ENCODE measurements around the gene TMTC1.
"Not testable (repeated sequence)": the region's sequence is repeated elsewhere in the genome, so short reads cannot be mapped to it uniquely, and the experiment has no call there.

Gene TMTC1

GRCh38 chr12:29783773-29784666, at the start of gene TMTC1:
Gene TMTC1 (minus strand): TSS chr12:29783942. CDS start chr12:29783751, 191 bp downstream.
- TF ChIP-seq, protein P1, sequence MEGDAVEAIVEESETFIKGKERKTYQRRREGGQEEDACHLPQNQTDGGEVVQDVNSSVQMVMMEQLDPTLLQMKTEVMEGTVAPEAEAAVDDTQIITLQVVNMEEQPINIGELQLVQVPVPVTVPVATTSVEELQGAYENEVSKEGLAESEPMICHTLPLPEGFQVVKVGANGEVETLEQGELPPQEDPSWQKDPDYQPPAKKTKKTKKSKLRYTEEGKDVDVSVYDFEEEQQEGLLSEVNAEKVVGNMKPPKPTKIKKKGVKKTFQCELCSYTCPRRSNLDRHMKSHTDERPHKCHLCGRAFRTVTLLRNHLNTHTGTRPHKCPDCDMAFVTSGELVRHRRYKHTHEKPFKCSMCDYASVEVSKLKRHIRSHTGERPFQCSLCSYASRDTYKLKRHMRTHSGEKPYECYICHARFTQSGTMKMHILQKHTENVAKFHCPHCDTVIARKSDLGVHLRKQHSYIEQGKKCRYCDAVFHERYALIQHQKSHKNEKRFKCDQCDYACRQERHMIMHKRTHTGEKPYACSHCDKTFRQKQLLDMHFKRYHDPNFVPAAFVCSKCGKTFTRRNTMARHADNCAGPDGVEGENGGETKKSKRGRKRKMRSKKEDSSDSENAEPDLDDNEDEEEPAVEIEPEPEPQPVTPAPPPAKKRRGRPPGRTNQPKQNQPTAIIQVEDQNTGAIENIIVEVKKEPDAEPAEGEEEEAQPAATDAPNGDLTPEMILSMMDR (conservative IDR thresholded peaks at IDR 0.05; ENCODE audit: low read length) = no peak
- H3K4me3 ChIP-seq (ENCODE audit: low read length) = peak within 1 kb of the TSS; percentile 22
- peak; percentile 20 for DNase-seq (ENCODE audit: low read depth)

GRCh38 chr12:29831173-29831572, 47.4 kb upstream of the TMTC1 start:
- no peak for DNase-seq (ENCODE audit: low read depth)
- no peak overlapping the region for H3K4me3 ChIP-seq (ENCODE audit: low read length)
- TF ChIP-seq, protein P1 (conservative IDR thresholded peaks at IDR 0.05; ENCODE audit: low read length) = no peak

GRCh38 chr12:29830391-29830790, 46.6 kb upstream of the TMTC1 start:
- TF ChIP-seq, protein P1 (conservative IDR thresholded peaks at IDR 0.05; ENCODE audit: low read length) = no peak
- no peak overlapping the region for H3K4me3 ChIP-seq (ENCODE audit: low read length)
- DNase-seq (ENCODE audit: low read depth) = no peak

- H3K4me3 ChIP-seq (ENCODE audit: low read length) = no peak overlapping the region
- DNase-seq (ENCODE audit: low read depth) = no peak
- TF ChIP-seq, protein P1 (conservative IDR thresholded peaks at IDR 0.05; ENCODE audit: low read length) = no peak
Observed at GRCh38 chr12:29818916-29819623, 35.3 kb upstream of the TMTC1 start.

DNA sequence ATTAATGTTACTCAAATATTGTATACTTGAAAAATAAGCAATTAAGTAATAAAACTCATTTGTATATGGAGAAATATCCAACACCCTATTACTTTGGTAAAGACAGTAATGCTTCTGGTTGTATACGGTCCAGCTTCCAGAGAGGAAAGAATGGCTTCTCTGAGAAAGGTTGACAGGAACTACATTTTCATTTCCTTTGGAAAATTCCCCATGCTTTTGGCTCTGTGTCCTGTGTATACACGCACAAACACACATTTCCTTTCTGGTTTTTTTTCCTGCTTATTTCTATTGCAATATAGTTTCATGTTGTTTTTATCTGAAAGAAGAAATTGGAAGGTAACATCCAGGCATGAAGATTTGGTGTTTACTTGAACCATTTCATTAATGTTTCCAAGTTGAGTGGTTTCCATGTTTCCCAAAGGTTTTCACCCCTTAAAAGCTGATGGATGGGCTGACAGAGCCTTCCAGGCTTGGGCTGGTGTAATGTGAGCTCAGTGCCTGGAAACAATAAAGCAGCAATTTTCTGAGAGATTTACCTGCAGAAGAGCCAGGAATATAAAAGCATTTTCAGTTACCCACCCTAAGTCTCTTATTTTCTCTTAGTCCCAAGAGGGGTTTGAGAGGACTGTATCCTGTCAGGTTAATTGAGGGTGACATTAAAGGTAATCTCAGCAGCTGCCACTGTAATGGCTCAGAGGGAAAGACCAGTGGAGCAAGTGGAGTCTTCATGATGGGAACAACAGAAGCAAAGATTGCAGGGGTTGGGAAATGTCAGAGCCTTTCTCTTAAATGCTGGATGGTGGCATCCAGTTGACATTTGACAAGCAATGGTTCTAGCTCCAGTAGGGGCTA, 33.4 kb upstream of the TMTC1 start:
- DNase-seq (ENCODE audit: low read depth) = no peak
- TF ChIP-seq, protein P1 (conservative IDR thresholded peaks at IDR 0.05; ENCODE audit: low read length) = no peak
- no peak overlapping the region for H3K4me3 ChIP-seq (ENCODE audit: low read length)

DNA sequence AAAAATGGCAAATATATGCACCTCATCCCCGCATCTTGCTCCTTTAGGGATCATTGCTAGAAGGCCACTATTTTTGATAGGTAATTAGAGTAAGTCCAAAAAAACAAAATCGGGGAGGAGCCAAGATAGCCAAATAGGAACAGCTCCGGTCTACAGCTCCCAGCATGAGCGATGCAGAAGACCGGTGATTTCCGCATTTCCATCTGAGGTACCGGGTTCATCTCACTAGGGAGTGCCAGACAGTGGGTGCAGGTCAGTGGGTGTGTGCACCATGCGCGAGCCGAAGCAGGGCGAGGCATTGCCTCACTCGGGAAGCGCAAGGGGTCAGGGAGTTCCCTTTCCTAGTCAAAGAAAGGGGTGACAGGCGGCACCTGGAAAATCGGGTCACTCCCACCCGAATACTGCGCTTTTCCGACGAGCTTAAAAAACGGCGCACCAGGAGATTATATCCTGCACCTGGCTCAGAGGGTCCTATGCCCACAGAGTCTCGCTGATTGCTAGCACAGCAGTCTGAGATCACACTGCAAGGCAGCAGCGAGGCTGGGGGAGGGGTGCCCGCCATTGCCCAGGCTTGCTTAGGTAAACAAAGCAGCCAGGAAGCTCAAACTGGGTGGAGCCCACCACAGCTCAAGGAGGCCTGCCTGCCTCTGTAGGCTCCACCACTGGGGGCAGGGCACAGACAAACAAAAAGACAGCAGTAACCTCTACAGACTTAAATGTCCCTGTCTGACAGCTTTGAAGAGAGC, 26.0 kb upstream of the TMTC1 start:
- DNase-seq (ENCODE audit: low read depth); H3K4me3 ChIP-seq (ENCODE audit: low read length): not testable (repeated sequence)

Data from AG10803 (cell line).